Measurements from ENCODE around the gene AGAP1.

GRCh38 chr2:235883675-235884074 lies 389.8 kb downstream of the AGAP1 start:
- TF ChIP-seq CTCF (IDR thresholded peaks at IDR 0.05; ENCODE audit: low read depth, low read length, poor library complexity, severe bottlenecking) (no peak), EZH2phosphoT487 (IDR thresholded peaks at IDR 0.05; ENCODE audit: borderline replicate concordance, low read length) (no peak)

Data from DOHH2 (cell line).